Esophagus muscularis mucosa (tissue), 4 donors: Measurements from ENCODE around the gene FAM72D.
"Not testable (repeated sequence)": the region's sequence is repeated elsewhere in the genome, so short reads cannot be mapped to it uniquely, and the experiment has no call there.

ENCODE experiments used
- CTCF ChIP-seq, 3 experiments: fragments of 200-600 bp in 2 of 3; fragments of 450-650 bp in 1 of 3; sonication (generic) in 2 of 3; IDR thresholded peaks; one replicate each; pipeline ENCODE4 v1.5.1; 2017 to 2019; ENCODE audit warnings: antibody characterized with exemption in 3 of 3, mild to moderate bottlenecking in 2 of 3, moderate library complexity in 1 of 3
- EP300 ChIP-seq: sonication (generic); formaldehyde crosslinking; IDR thresholded peaks from one replicate; pipeline ENCODE4 v1.6.1; 2017; ENCODE audit warnings: antibody characterized with exemption
- POLR2A ChIP-seq: fragments of 450-650 bp; IDR thresholded peaks from one replicate; pipeline ENCODE4 v1.6.1; 2017; ENCODE audit warnings: antibody characterized with exemption, moderate library complexity, mild to moderate bottlenecking, low read depth
- POLR2AphosphoS5 ChIP-seq, 2 donors: sonication (generic); formaldehyde crosslinking; IDR thresholded peaks; one replicate each; pipeline ENCODE4 v1.6.1; 2017; ENCODE audit warnings: antibody characterized with exemption in 2 of 2

- TF ChIP-seq POLR2A; CTCF (IDR thresholded peaks at IDR 0.05); EP300; POLR2AphosphoS5 (IDR thresholded peaks at IDR 0.05): not testable (repeated sequence)
Measured at GRCh38 chr1:145161046-145161752, 65.4 kb downstream of the FAM72D start.
